ENCODE data around the gene MYEF2.
A peak's percentile ranks its signal among the peaks of the same experiment; 100 is the strongest.

MYEF2 gene

GRCh38 chr15:48120745-48121144 is 57.4 kb downstream of the MYEF2 start, which contains the start of gene SLC24A5:
Gene SLC24A5 (plus strand): TSS chr15:48120990. CDS start chr15:48121045, 55 bp downstream.
- ATAC-seq, result no peak
- TF ChIP-seq ISL1 (CRISPR knock-in tag; IDR thresholded peaks at IDR 0.05), result no peak
- TF ChIP-seq ZFP30 (CRISPR knock-in tag; IDR thresholded peaks at IDR 0.05), result no peak
- TF ChIP-seq CSRNP3 (CRISPR knock-in tag; IDR thresholded peaks at IDR 0.05), result no peak
- TF ChIP-seq ZFP3 (CRISPR knock-in tag; IDR thresholded peaks at IDR 0.05), result no peak
- TF ChIP-seq, protein P1, sequence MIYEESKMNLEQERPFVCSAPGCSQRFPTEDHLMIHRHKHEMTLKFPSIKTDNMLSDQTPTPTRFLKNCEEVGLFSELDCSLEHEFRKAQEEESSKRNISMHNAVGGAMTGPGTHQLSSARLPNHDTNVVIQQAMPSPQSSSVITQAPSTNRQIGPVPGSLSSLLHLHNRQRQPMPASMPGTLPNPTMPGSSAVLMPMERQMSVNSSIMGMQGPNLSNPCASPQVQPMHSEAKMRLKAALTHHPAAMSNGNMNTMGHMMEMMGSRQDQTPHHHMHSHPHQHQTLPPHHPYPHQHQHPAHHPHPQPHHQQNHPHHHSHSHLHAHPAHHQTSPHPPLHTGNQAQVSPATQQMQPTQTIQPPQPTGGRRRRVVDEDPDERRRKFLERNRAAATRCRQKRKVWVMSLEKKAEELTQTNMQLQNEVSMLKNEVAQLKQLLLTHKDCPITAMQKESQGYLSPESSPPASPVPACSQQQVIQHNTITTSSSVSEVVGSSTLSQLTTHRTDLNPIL (CRISPR knock-in tag; IDR thresholded peaks at IDR 0.05; ENCODE audit: low read depth), result no peak
- TF ChIP-seq TCF4 (CRISPR knock-in tag; IDR thresholded peaks at IDR 0.05; ENCODE audit: borderline replicate concordance), result no peak
- no peak for TF ChIP-seq PPARA (CRISPR knock-in tag; IDR thresholded peaks at IDR 0.05; ENCODE audit: borderline replicate concordance)
- no peak for TF ChIP-seq ESRRG (CRISPR knock-in tag; IDR thresholded peaks at IDR 0.05)
- no peak for TF ChIP-seq RARB (CRISPR knock-in tag; IDR thresholded peaks at IDR 0.05)
- no peak for TF ChIP-seq TSHZ2 (CRISPR knock-in tag; IDR thresholded peaks at IDR 0.05)
- TF ChIP-seq TOX (CRISPR knock-in tag; IDR thresholded peaks at IDR 0.05; ENCODE audit: borderline replicate concordance), result no peak
- no peak for TF ChIP-seq GLIS3 (CRISPR knock-in tag; IDR thresholded peaks at IDR 0.05)
- no peak for TF ChIP-seq ARNTL (CRISPR knock-in tag; IDR thresholded peaks at IDR 0.05; ENCODE audit: borderline replicate concordance, low read depth)

DNA sequence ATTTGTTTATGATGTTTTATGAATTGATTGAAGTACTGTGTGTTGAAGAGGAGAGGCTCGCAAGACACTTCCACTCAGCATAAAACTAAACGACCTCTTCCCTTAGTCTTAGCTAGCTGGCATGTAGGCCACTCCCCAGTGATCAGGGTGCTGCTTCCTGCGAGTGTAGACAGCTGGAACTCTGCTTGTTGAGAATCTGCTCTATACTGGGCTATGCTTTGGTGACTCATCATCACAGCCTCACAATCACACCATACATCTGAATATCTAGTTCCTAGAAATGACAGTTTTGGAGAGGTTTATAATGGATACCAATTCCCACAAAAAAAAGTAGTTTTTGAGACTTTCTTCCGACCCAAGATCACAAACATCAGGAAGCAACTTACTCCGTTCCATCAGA is 58.8 kb downstream of the MYEF2 start:
- peak; percentile 35; the same call in 2 of the 3 replicates for ATAC-seq

More for the DNA sequence above, 58.8 kb downstream of the MYEF2 start:
- TF ChIP-seq ARNTL (CRISPR knock-in tag; IDR thresholded peaks at IDR 0.05; ENCODE audit: borderline replicate concordance, low read depth), result no peak
- no peak for TF ChIP-seq ZNF8 (CRISPR knock-in tag; IDR thresholded peaks at IDR 0.05)
- no peak for TF ChIP-seq TSHZ2 (CRISPR knock-in tag; IDR thresholded peaks at IDR 0.05)
- TF ChIP-seq ZFP30 (CRISPR knock-in tag; IDR thresholded peaks at IDR 0.05), result no peak
- TF ChIP-seq OSR1 (CRISPR knock-in tag; IDR thresholded peaks at IDR 0.05), result no peak
- TF ChIP-seq ESRRG (CRISPR knock-in tag; IDR thresholded peaks at IDR 0.05), result no peak
- no peak for TF ChIP-seq GLIS3 (CRISPR knock-in tag; IDR thresholded peaks at IDR 0.05)
- TF ChIP-seq ZNF565 (CRISPR knock-in tag; conservative IDR thresholded peaks at IDR 0.05; ENCODE audit: low read depth), result no peak
- no peak for TF ChIP-seq SNAI2 (CRISPR knock-in tag; IDR thresholded peaks at IDR 0.05)
- TF ChIP-seq RARB (CRISPR knock-in tag; IDR thresholded peaks at IDR 0.05), result no peak
- TF ChIP-seq TOX (CRISPR knock-in tag; IDR thresholded peaks at IDR 0.05; ENCODE audit: borderline replicate concordance), result no peak
- TF ChIP-seq TCF4 (CRISPR knock-in tag; IDR thresholded peaks at IDR 0.05; ENCODE audit: borderline replicate concordance), result no peak
- TF ChIP-seq POU6F1 (CRISPR knock-in tag; IDR thresholded peaks at IDR 0.05; ENCODE audit: borderline replicate concordance, low read depth), result no peak
- TF ChIP-seq, protein P2, sequence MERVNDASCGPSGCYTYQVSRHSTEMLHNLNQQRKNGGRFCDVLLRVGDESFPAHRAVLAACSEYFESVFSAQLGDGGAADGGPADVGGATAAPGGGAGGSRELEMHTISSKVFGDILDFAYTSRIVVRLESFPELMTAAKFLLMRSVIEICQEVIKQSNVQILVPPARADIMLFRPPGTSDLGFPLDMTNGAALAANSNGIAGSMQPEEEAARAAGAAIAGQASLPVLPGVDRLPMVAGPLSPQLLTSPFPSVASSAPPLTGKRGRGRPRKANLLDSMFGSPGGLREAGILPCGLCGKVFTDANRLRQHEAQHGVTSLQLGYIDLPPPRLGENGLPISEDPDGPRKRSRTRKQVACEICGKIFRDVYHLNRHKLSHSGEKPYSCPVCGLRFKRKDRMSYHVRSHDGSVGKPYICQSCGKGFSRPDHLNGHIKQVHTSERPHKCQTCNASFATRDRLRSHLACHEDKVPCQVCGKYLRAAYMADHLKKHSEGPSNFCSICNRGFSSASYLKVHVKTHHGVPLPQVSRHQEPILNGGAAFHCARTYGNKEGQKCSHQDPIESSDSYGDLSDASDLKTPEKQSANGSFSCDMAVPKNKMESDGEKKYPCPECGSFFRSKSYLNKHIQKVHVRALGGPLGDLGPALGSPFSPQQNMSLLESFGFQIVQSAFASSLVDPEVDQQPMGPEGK (CRISPR knock-in tag; IDR thresholded peaks at IDR 0.05; ENCODE audit: borderline replicate concordance), result no peak
- TF ChIP-seq ZC3H10 (CRISPR knock-in tag; IDR thresholded peaks at IDR 0.05), result no peak
- TF ChIP-seq PPARA (CRISPR knock-in tag; IDR thresholded peaks at IDR 0.05; ENCODE audit: borderline replicate concordance), result no peak
- no peak for TF ChIP-seq ZNF70 (CRISPR knock-in tag; IDR thresholded peaks at IDR 0.05)
- TF ChIP-seq, protein P1 (CRISPR knock-in tag; IDR thresholded peaks at IDR 0.05; ENCODE audit: low read depth), result no peak
- TF ChIP-seq CSRNP3 (CRISPR knock-in tag; IDR thresholded peaks at IDR 0.05), result no peak
- no peak for TF ChIP-seq ISL1 (CRISPR knock-in tag; IDR thresholded peaks at IDR 0.05)

Measured in SK-N-SH treated with all-trans-retinoic acid at 6 μM for 48 hours (cell line).